ENCODE results near the gene ACSF2. TPM values are rescaled to one million over a fixed set of nuclear protein-coding genes. Genes with fewer than 3 reads are reported as not detected.
A peak's percentile ranks its signal among the peaks of the same experiment; 100 is the strongest.

Gene ACSF2
- total and polyA plus RNA-seq, 2 of the 13 experiments (the other 11 are each of a cell fraction or from before 2014, with no cell fraction given): 87.3 to 109 TPM

GRCh38 chr17:50478391-50479381 is 52.7 kb downstream of the ACSF2 start, which contains the start of gene RSAD1 (continued):
- TF ChIP-seq CSRNP1 (CRISPR knock-in tag; IDR thresholded peaks at IDR 0.05) (peak; percentile 95), SAFB2 (CRISPR knock-in tag; IDR thresholded peaks at IDR 0.05; ENCODE audit: borderline replicate concordance, low read depth) (peak; percentile 95; the same call in 1 of the 2 replicates), KDM4B (CRISPR knock-in tag; IDR thresholded peaks at IDR 0.05) (no peak), MXD4 (CRISPR knock-in tag; IDR thresholded peaks at IDR 0.05) (peak; percentile 48; the same call in 1 of the 2 replicates), PHB2 (IDR thresholded peaks at IDR 0.05; ENCODE audit: partially characterized antibody) (no peak), ELK4 (CRISPR knock-in tag; IDR thresholded peaks at IDR 0.05; ENCODE audit: borderline replicate concordance) (no peak), ZNF362 (CRISPR knock-in tag; IDR thresholded peaks at IDR 0.05; ENCODE audit: borderline replicate concordance) (peak; percentile 63; the same call in 1 of the 2 replicates), HINFP (CRISPR knock-in tag; IDR thresholded peaks at IDR 0.05; ENCODE audit: low read depth) (peak; percentile 86), ZNF775 (CRISPR knock-in tag; IDR thresholded peaks at IDR 0.05; ENCODE audit: borderline replicate concordance) (no peak), ZNF33A (CRISPR knock-in tag; IDR thresholded peaks at IDR 0.05; ENCODE audit: borderline replicate concordance) (peak; percentile 84; the same call in 1 of the 2 replicates), ZMAT5 (CRISPR knock-in tag; IDR thresholded peaks at IDR 0.05; ENCODE audit: borderline replicate concordance, low read depth) (no peak), MLXIP (CRISPR knock-in tag; IDR thresholded peaks at IDR 0.05; ENCODE audit: borderline replicate concordance) (0 out of 2 replicates have a peak, but pooled peaks have one; percentile 62), ZNF503 (CRISPR knock-in tag; IDR thresholded peaks at IDR 0.05) (peak; percentile 46; the same call in 1 of the 2 replicates), ZNF614 (CRISPR knock-in tag; IDR thresholded peaks at IDR 0.05; ENCODE audit: borderline replicate concordance) (peak; percentile 73; the same call in 1 of the 2 replicates)

All from HepG2 (cell line).